Activated T-helper 1 cell treated with Interleukin-2 at 50 U/mL for 16 hours (primary cell): ENCODE results near the gene CLIP3.

Source experiments
- DNase-seq: peaks from one replicate; pipeline ENCODE4 v3.0.0-alpha.2; 2020; ENCODE audit warnings: low read depth

CLIP3 gene

GRCh38 chr19:35977446-35978222 lies 55.0 kb downstream of the CLIP3 start:
- DNase-seq, result no peak

- no peak for DNase-seq
Observed at GRCh38 chr19:35975608-35976214, 57.0 kb downstream of the CLIP3 start.

- DNase-seq, result no peak
Observed at GRCh38 chr19:35973487-35973886, 59.2 kb downstream of the CLIP3 start.

GRCh38 chr19:35966771-35967170 lies 65.9 kb downstream of the CLIP3 start:
- DNase-seq, result no peak
